ENCODE data around the gene TEX22.

Gene TEX22

GRCh38 chr14:105384605-105385321 lies 13.6 kb upstream of the TEX22 start:
- no peak for DNase-seq (ENCODE audit: low spot score)

GRCh38 chr14:105385322-105385637 lies 13.1 kb upstream of the TEX22 start:
- DNase-seq (ENCODE audit: low spot score), result no peak

- DNase-seq (ENCODE audit: low spot score), result no peak
Measured at GRCh38 chr14:105385698-105386365, 12.5 kb upstream of the TEX22 start.

GRCh38 chr14:105386581-105387529 lies 11.5 kb upstream of the TEX22 start:
- no peak for DNase-seq (ENCODE audit: low spot score)

GRCh38 chr14:105387530-105387922 lies 10.8 kb upstream of the TEX22 start:
- DNase-seq (ENCODE audit: low spot score), result no peak

GRCh38 chr14:105388110-105388951 lies 10.0 kb upstream of the TEX22 start:
- no peak for DNase-seq (ENCODE audit: low spot score)

GRCh38 chr14:105388976-105389375 lies 9.4 kb upstream of the TEX22 start:
- no peak for DNase-seq (ENCODE audit: low spot score)

GRCh38 chr14:105389534-105389933 lies 8.8 kb upstream of the TEX22 start:
- no peak for DNase-seq (ENCODE audit: low spot score)

- peak; percentile 3 for DNase-seq (ENCODE audit: low spot score)
Measured at GRCh38 chr14:105389976-105390848, 8.1 kb upstream of the TEX22 start.

- DNase-seq (ENCODE audit: low spot score), result no peak
Measured at GRCh38 chr14:105390849-105391500, 7.4 kb upstream of the TEX22 start.

- no peak for DNase-seq (ENCODE audit: low spot score)
Measured at GRCh38 chr14:105391541-105391940, 6.8 kb upstream of the TEX22 start.

GRCh38 chr14:105392131-105393090 lies 5.9 kb upstream of the TEX22 start:
- no peak for DNase-seq (ENCODE audit: low spot score)

- DNase-seq (ENCODE audit: low spot score), result no peak
Measured at GRCh38 chr14:105393151-105393550, 5.2 kb upstream of the TEX22 start.

GRCh38 chr14:105394714-105395537 lies 3.4 kb upstream of the TEX22 start:
- no peak for DNase-seq (ENCODE audit: low spot score)

GRCh38 chr14:105395538-105395854 lies 2.8 kb upstream of the TEX22 start:
- DNase-seq (ENCODE audit: low spot score), result no peak

GRCh38 chr14:105397350-105397931 lies 897 bp upstream of the TEX22 start:
- DNase-seq (ENCODE audit: low spot score), result no peak

GRCh38 chr14:105398726-105399465 lies 558 bp downstream of the TEX22 start:
- DNase-seq (ENCODE audit: low spot score), result no peak

- no peak for DNase-seq (ENCODE audit: low spot score)
Measured at GRCh38 chr14:105399466-105399775, 1.1 kb downstream of the TEX22 start.
